ENCODE data around the gene CCDC146.
"Not testable (repeated sequence)": the region's sequence is repeated elsewhere in the genome, so short reads cannot be mapped to it uniquely, and the experiment has no call there.

Gene CCDC146

DNA sequence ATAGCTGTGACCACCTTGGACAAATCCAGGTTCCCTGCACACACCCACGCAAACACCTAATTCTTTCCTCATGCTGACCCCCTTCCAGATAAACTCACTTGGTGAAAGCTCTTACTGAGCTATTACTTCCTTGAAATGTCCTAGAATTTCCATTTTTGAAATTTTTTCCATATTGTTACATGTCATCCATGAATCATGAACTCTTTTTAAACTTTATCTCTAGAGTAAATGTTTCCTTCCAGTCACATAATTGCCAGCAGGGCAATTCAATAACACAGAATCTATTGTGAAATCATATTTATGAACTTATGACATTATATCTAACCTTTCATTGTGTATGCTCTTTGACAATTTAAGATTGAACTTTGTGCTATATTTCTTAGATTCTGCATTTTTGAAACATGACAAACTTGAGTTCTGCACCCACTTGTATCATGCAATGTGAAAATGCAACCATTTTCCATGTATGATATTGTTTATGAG is 104.0 kb downstream of the CCDC146 start:
- H3K4me3 ChIP-seq (ENCODE audit: low read depth, low read length), result no peak overlapping the region
- no peak for DNase-seq (ENCODE audit: low read depth)
- TF ChIP-seq, protein P1, sequence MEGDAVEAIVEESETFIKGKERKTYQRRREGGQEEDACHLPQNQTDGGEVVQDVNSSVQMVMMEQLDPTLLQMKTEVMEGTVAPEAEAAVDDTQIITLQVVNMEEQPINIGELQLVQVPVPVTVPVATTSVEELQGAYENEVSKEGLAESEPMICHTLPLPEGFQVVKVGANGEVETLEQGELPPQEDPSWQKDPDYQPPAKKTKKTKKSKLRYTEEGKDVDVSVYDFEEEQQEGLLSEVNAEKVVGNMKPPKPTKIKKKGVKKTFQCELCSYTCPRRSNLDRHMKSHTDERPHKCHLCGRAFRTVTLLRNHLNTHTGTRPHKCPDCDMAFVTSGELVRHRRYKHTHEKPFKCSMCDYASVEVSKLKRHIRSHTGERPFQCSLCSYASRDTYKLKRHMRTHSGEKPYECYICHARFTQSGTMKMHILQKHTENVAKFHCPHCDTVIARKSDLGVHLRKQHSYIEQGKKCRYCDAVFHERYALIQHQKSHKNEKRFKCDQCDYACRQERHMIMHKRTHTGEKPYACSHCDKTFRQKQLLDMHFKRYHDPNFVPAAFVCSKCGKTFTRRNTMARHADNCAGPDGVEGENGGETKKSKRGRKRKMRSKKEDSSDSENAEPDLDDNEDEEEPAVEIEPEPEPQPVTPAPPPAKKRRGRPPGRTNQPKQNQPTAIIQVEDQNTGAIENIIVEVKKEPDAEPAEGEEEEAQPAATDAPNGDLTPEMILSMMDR (IDR thresholded peaks at IDR 0.05; ENCODE audit: insufficient read depth, low read depth, low read length, missing control alignments), result no peak

DNA sequence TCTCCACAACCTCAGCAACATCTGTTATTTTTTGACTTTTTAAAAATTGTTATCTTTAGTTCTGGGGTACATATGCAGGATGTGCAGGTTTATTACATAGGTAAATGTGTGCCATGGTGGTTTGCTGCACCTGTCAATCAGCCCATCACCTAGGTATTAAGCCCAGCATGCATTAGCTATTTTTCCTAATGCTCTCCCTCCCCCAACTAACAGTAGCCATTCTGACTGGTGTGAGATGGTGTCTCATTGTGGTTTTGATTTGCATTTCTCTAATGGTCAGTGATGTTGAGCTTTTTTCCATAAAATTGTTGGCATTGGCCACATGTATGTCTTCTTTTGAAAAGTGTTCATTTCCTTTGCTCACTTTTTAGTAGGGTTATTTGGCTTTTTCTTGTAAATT is 106.4 kb downstream of the CCDC146 start:
- not testable (repeated sequence) for DNase-seq (ENCODE audit: low read depth); H3K4me3 ChIP-seq (ENCODE audit: low read depth, low read length)

DNA sequence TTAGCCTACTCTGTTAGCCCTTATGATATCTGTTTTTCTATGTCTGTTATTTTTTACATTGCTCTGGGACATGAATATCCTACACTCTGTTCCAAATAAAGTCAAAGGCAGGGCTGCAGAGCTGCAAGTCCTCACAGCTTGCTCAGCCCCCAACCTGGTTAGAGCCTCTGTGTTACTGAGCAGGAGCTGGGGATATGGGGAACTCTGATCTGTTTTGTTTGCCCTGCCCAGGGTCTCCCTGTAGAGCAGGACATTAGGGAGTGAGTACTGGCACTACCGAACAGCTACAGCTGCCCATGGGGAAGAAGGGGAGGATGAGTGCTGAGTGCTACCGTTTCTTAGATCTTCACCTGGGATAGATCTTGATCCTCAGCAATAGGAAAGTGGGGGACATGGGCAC is 110.1 kb downstream of the CCDC146 start:
- DNase-seq (ENCODE audit: low read depth), result no peak
- no peak overlapping the region for H3K4me3 ChIP-seq (ENCODE audit: low read depth, low read length)
- TF ChIP-seq, protein P1 (IDR thresholded peaks at IDR 0.05; ENCODE audit: insufficient read depth, low read depth, low read length, missing control alignments), result no peak

DNA sequence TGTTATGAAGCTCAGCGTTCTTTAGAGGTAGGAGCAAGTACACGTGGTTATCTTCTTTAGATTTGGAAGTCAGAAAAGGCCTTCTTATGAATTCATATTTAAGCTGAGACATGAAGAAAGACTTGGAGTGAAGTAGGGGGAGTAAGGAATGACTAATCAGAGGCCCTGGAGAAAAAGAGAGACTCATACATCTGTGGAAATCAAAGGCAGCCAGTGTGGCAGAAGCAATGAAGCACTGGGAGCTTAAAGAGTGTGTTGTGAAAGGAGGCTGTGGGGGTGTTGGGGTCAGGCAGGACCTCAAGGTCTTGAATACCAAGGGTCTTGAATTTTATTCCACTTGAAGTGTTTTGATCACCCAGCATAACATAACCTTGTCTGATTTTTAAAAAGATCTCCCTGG is 112.9 kb downstream of the CCDC146 start:
- DNase-seq (ENCODE audit: low read depth), result no peak
- TF ChIP-seq, protein P1 (IDR thresholded peaks at IDR 0.05; ENCODE audit: insufficient read depth, low read depth, low read length, missing control alignments), result no peak
- H3K4me3 ChIP-seq (ENCODE audit: low read depth, low read length), result no peak overlapping the region

DNA sequence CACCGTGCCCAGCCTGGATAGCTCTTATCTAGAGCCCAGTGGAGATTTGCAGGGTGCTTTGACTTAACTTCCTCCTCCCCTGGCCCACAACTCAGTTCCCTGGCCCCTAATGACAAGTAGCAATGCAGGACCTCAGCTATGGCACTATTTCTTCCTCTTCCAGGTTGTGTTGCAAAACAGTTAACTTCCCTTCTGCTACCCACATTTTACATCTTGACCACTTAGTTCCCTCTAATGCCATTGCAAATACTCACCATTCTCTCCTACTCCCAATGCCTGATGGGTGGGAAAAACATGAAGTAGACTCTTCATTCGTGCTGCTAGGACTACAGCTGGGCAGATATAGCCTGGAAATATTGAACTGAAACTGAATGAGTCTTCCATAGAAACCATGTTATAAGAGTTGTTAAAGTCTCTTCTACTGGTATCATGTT is 116.3 kb downstream of the CCDC146 start:
- H3K4me3 ChIP-seq (ENCODE audit: low read depth, low read length), result no peak overlapping the region
- no peak for DNase-seq (ENCODE audit: low read depth)
- TF ChIP-seq, protein P1 (IDR thresholded peaks at IDR 0.05; ENCODE audit: insufficient read depth, low read depth, low read length, missing control alignments), result no peak

DNA sequence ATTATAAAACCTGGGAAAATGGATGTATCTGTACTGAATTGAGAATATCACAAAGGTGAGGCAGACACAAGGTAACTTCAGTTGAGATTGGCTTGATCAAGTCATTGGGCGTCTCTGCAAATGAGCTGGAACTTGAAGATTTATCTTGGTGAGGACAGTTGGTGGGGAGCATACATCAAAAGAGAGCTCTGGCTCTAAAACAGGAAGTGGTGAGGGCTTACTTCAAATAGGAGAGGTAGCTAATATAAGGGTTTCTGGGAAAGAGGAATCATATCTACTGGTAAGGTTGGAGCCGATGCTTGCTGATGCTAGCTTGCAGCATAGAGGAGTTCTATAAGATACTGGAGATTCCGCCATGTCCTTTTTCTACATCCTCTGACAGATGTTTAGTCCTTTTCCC is 117.1 kb downstream of the CCDC146 start:
- TF ChIP-seq, protein P1 (IDR thresholded peaks at IDR 0.05; ENCODE audit: insufficient read depth, low read depth, low read length, missing control alignments), result no peak
- no peak for DNase-seq (ENCODE audit: low read depth)
- no peak overlapping the region for H3K4me3 ChIP-seq (ENCODE audit: low read depth, low read length)

DNA sequence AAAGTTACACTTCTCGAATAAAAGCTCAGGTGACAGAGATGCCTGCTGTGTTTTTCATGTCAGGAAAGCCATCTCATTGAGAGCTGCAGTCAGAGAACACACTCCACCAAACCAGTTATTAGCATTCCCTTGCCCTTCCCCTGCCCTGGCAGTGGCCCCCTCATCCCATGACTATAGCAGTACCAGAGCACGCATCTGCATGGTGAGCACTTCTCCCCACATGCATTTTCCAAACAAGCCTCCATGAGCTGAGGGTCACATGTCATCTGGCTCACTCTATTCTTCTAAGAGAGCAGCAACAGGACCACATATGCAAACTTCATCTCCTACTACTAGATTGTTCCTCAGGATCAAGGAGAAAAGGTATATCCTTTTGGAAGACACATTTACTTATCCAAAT is 119.7 kb downstream of the CCDC146 start:
- no peak for DNase-seq (ENCODE audit: low read depth)
- TF ChIP-seq, protein P1 (IDR thresholded peaks at IDR 0.05; ENCODE audit: insufficient read depth, low read depth, low read length, missing control alignments), result no peak
- no peak overlapping the region for H3K4me3 ChIP-seq (ENCODE audit: low read depth, low read length)

Measured in GM12865 (cell line).